HG03135 (cell line): ENCODE measurements around the gene KCNQ4.

Source experiments
- ATAC-seq: cut with Tn5 transposase; IDR thresholded peaks from one replicate; pipeline ENCODE4 v1.9.1; 2021; ENCODE audit warnings: mild to moderate bottlenecking, moderate library complexity; ENCODE audit not compliant: unreplicated experiment

The KCNQ4 gene

GRCh38 chr1:40818264-40818961 lies 34.8 kb downstream of the KCNQ4 start:
- peak; percentile 66 for ATAC-seq

- no peak for ATAC-seq
Observed at GRCh38 chr1:40819101-40819500, 35.5 kb downstream of the KCNQ4 start.

- ATAC-seq = no peak
Observed at GRCh38 chr1:40820251-40820797, 36.7 kb downstream of the KCNQ4 start.

- ATAC-seq = no peak
Observed at GRCh38 chr1:40820911-40821693, 37.5 kb downstream of the KCNQ4 start.

- no peak for ATAC-seq
Observed at GRCh38 chr1:40822890-40823289, 39.3 kb downstream of the KCNQ4 start.

- ATAC-seq = no peak
Observed at GRCh38 chr1:40823345-40823744, 39.8 kb downstream of the KCNQ4 start.

- no peak for ATAC-seq
Observed at GRCh38 chr1:40823983-40824382, 40.4 kb downstream of the KCNQ4 start.

- ATAC-seq = no peak
Observed at GRCh38 chr1:40824591-40825434, 41.2 kb downstream of the KCNQ4 start.

- no peak for ATAC-seq
Observed at GRCh38 chr1:40825435-40825788, 41.8 kb downstream of the KCNQ4 start.

GRCh38 chr1:40825996-40826395 lies 42.4 kb downstream of the KCNQ4 start:
- ATAC-seq = no peak

GRCh38 chr1:40829631-40830245 lies 46.2 kb downstream of the KCNQ4 start:
- no peak for ATAC-seq

- ATAC-seq = no peak
Observed at GRCh38 chr1:40830419-40830943, 46.9 kb downstream of the KCNQ4 start.

- ATAC-seq = no peak
Observed at GRCh38 chr1:40831001-40831732, 47.6 kb downstream of the KCNQ4 start.

- ATAC-seq = no peak
Observed at GRCh38 chr1:40833979-40834378, 50.4 kb downstream of the KCNQ4 start.

GRCh38 chr1:40834968-40835545 lies 51.5 kb downstream of the KCNQ4 start:
- ATAC-seq = no peak

- no peak for ATAC-seq
Observed at GRCh38 chr1:40836283-40836682, 52.7 kb downstream of the KCNQ4 start.

- no peak for ATAC-seq
Observed at GRCh38 chr1:40837601-40838000, 54.0 kb downstream of the KCNQ4 start.

GRCh38 chr1:40838045-40838979 lies 54.7 kb downstream of the KCNQ4 start:
- ATAC-seq = no peak
